H1 (cell line): ENCODE measurements around the gene HOXD1. TPM values are rescaled to one million over a fixed set of nuclear protein-coding genes. Genes with fewer than 3 reads are reported as not detected.

Experiments used
- CTCF ChIA-PET: fragments of 300-600 bp; sonication (Branson Sonifier 250); formaldehyde crosslinking; loops from one replicate; lab custom pipeline; 2021; ENCODE audit not compliant: partially characterized antibody; lab: Charles Lee
- POLR2A ChIA-PET: fragments of 300-600 bp; sonication (Branson Sonifier 250); formaldehyde crosslinking; loops from one replicate; lab custom pipeline; 2021; ENCODE audit warnings: inconsistent platforms; ENCODE audit not compliant: partially characterized antibody; lab: Charles Lee
- DNase-seq, 2 experiments: peaks; one replicate each; pipeline versions ENCODE4 v3.0.0 to v3.0.0-alpha.2; 2010 to 2022; ENCODE audit warnings: low spot score in 2 of 2, low read depth in 1 of 2, mixed read lengths in 1 of 2
- FAIRE-seq: peaks from 2 replicates; lab custom pipeline; 2011; peaks lifted over from hg19 to GRCh38; lab: Jason Lieb, UNC
- H2AFZ ChIP-seq: 2 replicates; pipeline ENCODE4 v1.8.1; 2012; ENCODE audit warnings: low read length, inconsistent platforms
- H2AK5ac ChIP-seq: 2 replicates; pipeline ENCODE4 v1.6.1; 2013; ENCODE audit warnings: low read depth, low read length
- H2BK120ac ChIP-seq: replicated peaks from 2 replicates; pipeline ENCODE3; 2013; ENCODE audit warnings: low read depth, low read length, inconsistent platforms
- H2BK12ac ChIP-seq: 2 replicates; pipeline ENCODE4 v1.6.1; 2013; ENCODE audit warnings: low read depth, low read length
- H2BK15ac ChIP-seq: 2 replicates; pipeline ENCODE4 v1.6.1; 2013; ENCODE audit warnings: low read length
- H2BK20ac ChIP-seq: 2 replicates; pipeline ENCODE4 v1.6.1; 2013; ENCODE audit warnings: low read length
- H2BK5ac ChIP-seq: 2 replicates; pipeline ENCODE4 v1.6.1; 2013; ENCODE audit warnings: low read depth, low read length
- H3K14ac ChIP-seq: 2 replicates; pipeline ENCODE4 v1.6.1; 2013; ENCODE audit warnings: inconsistent platforms; ENCODE audit not compliant: insufficient read length
- H3K18ac ChIP-seq: 2 replicates; pipeline ENCODE4 v1.6.1; 2013; ENCODE audit warnings: low read length; ENCODE audit errors: extremely low read depth
- H3K23ac ChIP-seq: 2 replicates; pipeline ENCODE4 v1.6.1; 2013; ENCODE audit warnings: inconsistent platforms; ENCODE audit not compliant: insufficient read length
- H3K23me2 ChIP-seq: 2 replicates; pipeline ENCODE4 v1.6.1; 2013; ENCODE audit warnings: low read depth, low read length
- H3K27ac ChIP-seq: 2 replicates; pipeline ENCODE4 v1.6.1; 2011; ENCODE audit warnings: low read depth, low read length, inconsistent platforms
- H3K27me3 ChIP-seq, 4 experiments: replicated peaks in 1 of 4; 1 replicate in 1 of 4; 2 replicates in 3 of 4; pipeline versions ENCODE4 v1.6.1 to v1.8.1; 2011 to 2013; ENCODE audit warnings: low read length in 3 of 4, mild to moderate bottlenecking in 3 of 4, inconsistent platforms in 2 of 4, mixed read lengths in 2 of 4, moderate library complexity in 1 of 4; ENCODE audit not compliant: control insufficient read depth in 3 of 4, insufficient read depth in 3 of 4; ENCODE audit errors: extremely low read depth in 1 of 4
- H3K36me3 ChIP-seq, 4 experiments: 2 replicates each; pipeline versions ENCODE4 v1.6.1 to v1.8.1; 2011 to 2013; ENCODE audit warnings: mild to moderate bottlenecking in 4 of 4, low read length in 3 of 4, moderate library complexity in 2 of 4, control low read depth in 1 of 4, inconsistent platforms in 1 of 4; ENCODE audit not compliant: insufficient read depth in 4 of 4, control insufficient read depth in 2 of 4
- H3K4ac ChIP-seq: replicated peaks from 2 replicates; pipeline ENCODE3; 2013; ENCODE audit warnings: low read length, low read depth, mixed read lengths, inconsistent platforms; ENCODE audit not compliant: insufficient read length
- H3K4me1 ChIP-seq, 4 experiments: replicated peaks in 1 of 4; 1 replicate in 1 of 4; 2 replicates in 3 of 4; pipeline versions ENCODE4 v1.6.1 to v1.8.1; 2011 to 2013; ENCODE audit warnings: low read length in 3 of 4, inconsistent platforms in 2 of 4, mixed read lengths in 1 of 4; ENCODE audit not compliant: insufficient read depth in 4 of 4, control insufficient read depth in 3 of 4
- H3K4me2 ChIP-seq, 2 experiments: 2 replicates each; pipeline versions ENCODE4 v1.6.1 to v1.8.1; 2011 to 2013; ENCODE audit warnings: low read depth in 2 of 2, low read length in 2 of 2, control low read depth in 1 of 2, inconsistent platforms in 1 of 2, mild to moderate bottlenecking in 1 of 2; ENCODE audit not compliant: insufficient read depth in 1 of 2
- H3K4me3 ChIP-seq, 4 experiments: fragments of 200-600, 300-600 bp in 1 of 4; sonication (generic), shearing (Covaris generic), sonication (Bioruptor Twin) in 1 of 4; 2 replicates each; pipeline versions ENCODE4 v1.5.1 to v1.8.1; 2011 to 2016; ENCODE audit warnings: low read length in 4 of 4, low read depth in 3 of 4, control low read depth in 2 of 4, inconsistent platforms in 2 of 4, mild to moderate bottlenecking in 2 of 4, mixed read lengths in 1 of 4, moderate library complexity in 1 of 4; ENCODE audit not compliant: insufficient read depth in 2 of 4; ENCODE audit errors: extremely low read depth in 1 of 4
- H3K56ac ChIP-seq: replicated peaks from 2 replicates; pipeline ENCODE3; 2013; ENCODE audit warnings: low read depth, mild to moderate bottlenecking, mixed read lengths, low read length, inconsistent platforms; ENCODE audit not compliant: insufficient read length
- H3K79me1 ChIP-seq: 2 replicates; pipeline ENCODE4 v1.6.1; 2013; ENCODE audit warnings: low read depth, low read length, control low read depth
- H3K79me2 ChIP-seq, 2 experiments: 2 replicates each; pipeline versions ENCODE4 v1.6.1 to v1.8.1; 2012 to 2013; ENCODE audit warnings: low read length in 2 of 2, mild to moderate bottlenecking in 2 of 2, inconsistent platforms in 1 of 2; ENCODE audit not compliant: insufficient read depth in 2 of 2, control insufficient read depth in 1 of 2
- H3K9ac ChIP-seq, 4 experiments: replicated peaks in 1 of 4; 1 replicate in 1 of 4; 2 replicates in 3 of 4; pipeline versions ENCODE4 v1.6.1 to v1.8.1; 2011 to 2013; ENCODE audit warnings: low read depth in 3 of 4, low read length in 3 of 4, control low read depth in 2 of 4, mild to moderate bottlenecking in 2 of 4, moderate library complexity in 2 of 4, inconsistent platforms in 1 of 4; ENCODE audit errors: extremely low read depth in 1 of 4
- H3K9me3 ChIP-seq, 2 experiments: 2 replicates each; pipeline versions ENCODE4 v1.6.1 to v1.8.1; 2012 to 2013; ENCODE audit warnings: mild to moderate bottlenecking in 2 of 2, moderate library complexity in 2 of 2, control low read depth in 1 of 2, inconsistent platforms in 1 of 2, low read depth in 1 of 2, low read length in 1 of 2, mixed read lengths in 1 of 2; ENCODE audit not compliant: insufficient read depth in 2 of 2
- H4K20me1 ChIP-seq, 2 experiments: replicated peaks in 1 of 2; 2 replicates each; pipeline versions ENCODE3 to v1.8.1; 2011 to 2013; ENCODE audit warnings: inconsistent platforms in 2 of 2, low read length in 2 of 2, mild to moderate bottlenecking in 1 of 2; ENCODE audit not compliant: insufficient read depth in 2 of 2, control insufficient read depth in 1 of 2
- H4K5ac ChIP-seq: 2 replicates; pipeline ENCODE4 v1.6.1; 2013; ENCODE audit warnings: low read length, low read depth, mixed read lengths, inconsistent platforms; ENCODE audit not compliant: insufficient read length
- H4K8ac ChIP-seq: 2 replicates; pipeline ENCODE4 v1.8.0; 2013; ENCODE audit warnings: mild to moderate bottlenecking, moderate library complexity, low read length, inconsistent platforms; ENCODE audit not compliant: insufficient read depth; ENCODE audit errors: extremely low read depth
- H4K91ac ChIP-seq: replicated peaks from 2 replicates; pipeline ENCODE3; 2013; ENCODE audit warnings: low read length, mixed read lengths, inconsistent platforms; ENCODE audit not compliant: insufficient read length
- EGR1 ChIP-seq: IDR thresholded peaks from 2 replicates; pipeline ENCODE4 v1.6.1; 2011; ENCODE audit warnings: low read depth, low read length, borderline replicate concordance
- KDM5A ChIP-seq: fragments of 200-600 bp; IDR thresholded peaks from 2 replicates; pipeline ENCODE4 v1.7.1; 2012; ENCODE audit warnings: mild to moderate bottlenecking, low read length, inconsistent platforms, mixed read lengths
- SRF ChIP-seq: IDR thresholded peaks from 2 replicates; pipeline ENCODE4 v1.6.1; 2011; ENCODE audit warnings: mild to moderate bottlenecking, low read depth, low read length, moderate library complexity
- WGBS, 2 experiments: shearing (Covaris generic) in 1 of 2; methylation state at CpG; one replicate each; pipeline versions ENCODE4 v1.1.6 to v1.1.7; 2013 to 2015; ENCODE audit warnings: low lambda C conversion rate in 2 of 2, mixed read lengths in 2 of 2, inconsistent platforms in 1 of 2, low coverage in 1 of 2, missing lambda C conversion rate in 1 of 2; ENCODE audit not compliant: insufficient replicate concordance in 2 of 2, insufficient coverage in 1 of 2, insufficient read length in 1 of 2; ENCODE audit errors: extremely low coverage in 1 of 2, missing lambda C conversion rate in 1 of 2; 5-methylcytosine and 5-hydroxymethylcytosine counted together
- polyA plus RNA-seq, 7 experiments: library from polyadenylated mRNA; depleted of rRNA in 3 of 7; stranded (reverse) in 5 of 7; unstranded in 2 of 7; fragments of >200 nt in 5 of 7; fragments of 200-250 nt in 2 of 7; gene quantifications; 1 replicate in 5 of 7; 2 replicates in 1 of 7; 4 replicates in 1 of 7; pipeline versions ENCODE4 v1.2.1 to v1.2.3, GENCODE V29; 2011 to 2013; ENCODE audit warnings: missing spikeins in 2 of 7, mixed read lengths in 2 of 7
- total RNA-seq: library from RNA; stranded (reverse); fragmentation: NEBNext Ultra II Directional; extraction: Animal tissue kit (Norgen Biotek cat#: 25700); gene quantifications from 2 replicates; pipeline ENCODE4 v1.2.1, GENCODE V29; 2021

Gene HOXD1
- total and polyA plus RNA-seq, 2 of the 8 experiments (the other 6 are each of a cell fraction or from before 2014, with no cell fraction given): 0.03 TPM; not detected in 1

DNA sequence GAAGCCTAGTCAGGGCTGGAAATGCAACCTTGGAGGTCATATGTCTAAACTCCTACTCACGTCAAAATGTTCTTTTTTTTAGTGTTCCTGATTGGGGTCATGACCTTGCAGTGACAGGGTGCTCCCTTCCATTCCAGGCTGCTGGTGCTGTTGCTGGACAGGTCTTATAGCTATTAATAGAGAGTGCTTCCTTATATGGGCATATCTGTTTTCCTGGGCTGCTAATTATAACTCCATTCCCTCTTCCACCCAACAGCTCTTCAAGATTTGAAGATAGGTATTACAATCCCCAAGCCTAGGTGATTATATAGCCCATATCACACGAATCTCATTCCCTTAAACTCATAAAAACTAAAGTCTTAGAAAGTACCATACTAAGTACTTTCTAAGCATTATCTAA is 18.8 kb upstream of the HOXD1 start:
- DNase-seq: no peak

More for the DNA sequence above, 18.8 kb upstream of the HOXD1 start:
- Histone ChIP-seq H3K27ac (no peak overlapping the region), H3K4me2 (no peak overlapping the region), H3K79me1 (no peaks in the 10 kb centered on the region), H3K36me3 (no peaks in the 10 kb centered on the region; a peak in 1 of 8 replicates), H3K9ac (no peak overlapping the region), H3K4me1 (peaks cover 3 to 14% (median 10%) of the 10 kb centered on the region in 4 experiments; a peak in 6 of 7 replicates), H2BK120ac (no peak overlapping the region), H4K20me1 (peaks cover 5 to 35% of the 10 kb centered on the region in 2 experiments), H3K4ac (no peak overlapping the region), H3K4me3 (no peak overlapping the region), H4K91ac (no peak overlapping the region), H3K18ac (no peak overlapping the region), H2AFZ (no peak overlapping the region), H2BK15ac (no peak overlapping the region), H3K14ac (no peak overlapping the region), H4K5ac (no peak overlapping the region), H3K9me3 (no peaks in the 10 kb centered on the region), H3K23ac (no peak overlapping the region), H3K56ac (no peak overlapping the region), H3K79me2 (no peaks in the 10 kb centered on the region), H4K8ac (no peak overlapping the region), H2BK20ac (no peak overlapping the region), H3K23me2 (peaks cover 5% of the 10 kb centered on the region; the same call in 1 of the 2 replicates), H2AK5ac (no peak overlapping the region; the same call in 1 of the 2 replicates), H3K27me3 (peaks cover 94 to 100% (median 99%) of the 10 kb centered on the region in 4 experiments), H2BK12ac (no peak overlapping the region), H2BK5ac (no peak overlapping the region)
- ChIA-PET POLR2A (no interaction called here), CTCF (interaction anchor here (0.9 to 4.4 kb wide), 11 partner anchors 10 to 979 kb away, joined by 3 to 21 read pairs (median 5); partner anchors contain the start of gene HOXD4)
- whole genome bisulfite sequencing, 2 experiments: 69% methylated on average over 2 of the region's 2 CpGs; no CpG with 5 or more reads in 1 of the 2 experiments
- FAIRE-seq: no peak
- TF ChIP-seq SRF: peak; percentile 38; the same call in 1 of the 2 replicates
- no peak for TF ChIP-seq KDM5A
- TF ChIP-seq EGR1: no peak
